ENCODE results near the gene ANAPC5. TPM values are rescaled to one million over a fixed set of nuclear protein-coding genes. Genes with fewer than 3 reads are reported as not detected.

The ANAPC5 gene
- total RNA-seq, 1 donor from 2014 or later, result 79.7 TPM

GRCh38 chr12:121277374-121277759 is 74.8 kb downstream of the ANAPC5 start:
- no peak for TF ChIP-seq CTCF (IDR thresholded peaks at IDR 0.05)
- peaks cover 42% of the 10 kb centered on the region for H3K4me1 ChIP-seq
- intact Hi-C loops (cut with DNase I), result no loop called here
- no peak overlapping the region for H3K27ac ChIP-seq
- no peaks in the 10 kb centered on the region for H3K27me3 ChIP-seq (ENCODE audit: low read depth)
- no peak overlapping the region for H3K4me3 ChIP-seq
- ATAC-seq, result no peak
- H3K9me3 ChIP-seq, result no peaks in the 10 kb centered on the region
- peaks cover 15% of the 10 kb centered on the region for H3K36me3 ChIP-seq
- DNase-seq, result no peak

- no peaks in the 10 kb centered on the region for H3K27me3 ChIP-seq (ENCODE audit: low read depth)
- H3K4me3 ChIP-seq, result no peak overlapping the region
- intact Hi-C loops (cut with DNase I), result no loop called here
- no peak for TF ChIP-seq CTCF (IDR thresholded peaks at IDR 0.05)
- no peak for ATAC-seq
- no peak for DNase-seq
- no peak overlapping the region for H3K27ac ChIP-seq
- no peaks in the 10 kb centered on the region for H3K9me3 ChIP-seq
- peaks cover 34% of the 10 kb centered on the region for H3K36me3 ChIP-seq
- H3K4me1 ChIP-seq, result peaks cover 28% of the 10 kb centered on the region
These were observed 78.0 kb downstream of the ANAPC5 start for GRCh38 chr12:121274036-121274763.

GRCh38 chr12:121273364-121273896 is 78.8 kb downstream of the ANAPC5 start:
- no peak overlapping the region for H3K4me3 ChIP-seq
- peaks cover 20% of the 10 kb centered on the region for H3K4me1 ChIP-seq
- intact Hi-C loops (cut with DNase I), result no loop called here
- no peaks in the 10 kb centered on the region for H3K27me3 ChIP-seq (ENCODE audit: low read depth)
- TF ChIP-seq CTCF (IDR thresholded peaks at IDR 0.05), result no peak
- H3K27ac ChIP-seq, result no peak overlapping the region
- H3K9me3 ChIP-seq, result no peaks in the 10 kb centered on the region
- DNase-seq, result no peak
- no peak for ATAC-seq
- H3K36me3 ChIP-seq, result peaks cover 41% of the 10 kb centered on the region

- no peak overlapping the region for H3K4me3 ChIP-seq
- TF ChIP-seq CTCF (IDR thresholded peaks at IDR 0.05), result no peak
- peaks cover 74% of the 10 kb centered on the region for H3K36me3 ChIP-seq
- H3K27ac ChIP-seq, result no peak overlapping the region
- intact Hi-C loops (cut with DNase I), result no loop called here
- no peaks in the 10 kb centered on the region for H3K9me3 ChIP-seq
- no peak for ATAC-seq
- no peaks in the 10 kb centered on the region for H3K4me1 ChIP-seq
- H3K27me3 ChIP-seq (ENCODE audit: low read depth), result no peaks in the 10 kb centered on the region
- no peak for DNase-seq
These were observed 84.4 kb downstream of the ANAPC5 start for GRCh38 chr12:121267822-121268221.

- H3K27me3 ChIP-seq (ENCODE audit: low read depth), result no peaks in the 10 kb centered on the region
- ATAC-seq (no peak), DNase-seq (no peak)
- TF ChIP-seq CTCF (IDR thresholded peaks at IDR 0.05), result no peak
- H3K4me1 ChIP-seq, result no peaks in the 10 kb centered on the region
- intact Hi-C loops (cut with DNase I), result no loop called here
- no peak overlapping the region for H3K27ac ChIP-seq
- H3K4me3 ChIP-seq, result no peak overlapping the region
- H3K36me3 ChIP-seq, result peaks cover 92% of the 10 kb centered on the region
- no peaks in the 10 kb centered on the region for H3K9me3 ChIP-seq
These were observed 87.2 kb downstream of the ANAPC5 start for GRCh38 chr12:121264951-121265515.
